A673 (cell line): ENCODE data around the gene FAM124A. TPM values are rescaled to one million over a fixed set of nuclear protein-coding genes. Genes with fewer than 3 reads are reported as not detected.

ENCODE experiments used
- Bru-seq: library from RNA; stranded (reverse); fragments of 400-500 nt; gene quantifications from one replicate; lab custom pipeline; 2021; lab: Mats Ljungman, UMichigan
- BruChase-seq, 2 experiments: library from RNA; stranded (reverse); fragments of 400-500 nt; gene quantifications; one replicate each; lab custom pipeline; 2021; lab: Mats Ljungman, UMichigan
- BruUV-seq: library from RNA; stranded (reverse); fragments of 400-500 nt; replicated peaks from 2 replicates; lab custom pipeline; 2021; lab: Mats Ljungman, UMichigan
- CTCF ChIA-PET: fragments of 300-600 bp; sonication (Branson Sonifier 250); formaldehyde crosslinking; loops from one replicate; lab custom pipeline; 2022; ENCODE audit warnings: antibody characterized with exemption; lab: Charles Lee
- POLR2A ChIA-PET: fragments of 300-600 bp; sonication (Branson Sonifier 250); formaldehyde crosslinking; loops from one replicate; lab custom pipeline; 2022; ENCODE audit warnings: antibody characterized with exemption; ENCODE audit not compliant: low non-redundant PET; lab: Charles Lee
- DNase-seq: peaks from one replicate; pipeline ENCODE4 v3.0.0-alpha.2; 2015; ENCODE audit warnings: low spot score
- H3K27ac ChIP-seq: fragments of 200-600 bp; sonication (generic); 2 replicates; pipeline ENCODE4 v1.5.1; 2016; ENCODE audit warnings: mixed run types, low read depth, mild to moderate bottlenecking, mixed read lengths, antibody characterized with exemption, low read length; ENCODE audit not compliant: poor library complexity, severe bottlenecking
- H3K27me3 ChIP-seq: fragments of 200-600 bp; sonication (generic); replicated peaks from 2 replicates; pipeline ENCODE4 v1.6.1; 2017; ENCODE audit warnings: mixed run types, low read depth, mild to moderate bottlenecking, mixed read lengths, antibody characterized with exemption, low read length; ENCODE audit not compliant: insufficient read depth, poor library complexity
- H3K36me3 ChIP-seq: fragments of 200-600 bp; sonication (generic); 2 replicates; pipeline ENCODE4 v1.6.1; 2016; ENCODE audit warnings: mixed run types, mild to moderate bottlenecking, mixed read lengths, antibody characterized with exemption, low read length; ENCODE audit not compliant: insufficient read depth, poor library complexity, severe bottlenecking
- H3K4me1 ChIP-seq: fragments of 200-600 bp; sonication (generic); 2 replicates; pipeline ENCODE4 v1.6.1; 2017; ENCODE audit warnings: mixed run types, mild to moderate bottlenecking, mixed read lengths, antibody characterized with exemption, low read length; ENCODE audit not compliant: insufficient read depth, poor library complexity, severe bottlenecking
- H3K4me3 ChIP-seq: fragments of 200-600 bp; sonication (generic); 2 replicates; pipeline ENCODE4 v1.5.1; 2016; ENCODE audit warnings: low read depth, mixed run types, mild to moderate bottlenecking, mixed read lengths, low read length; ENCODE audit not compliant: poor library complexity, severe bottlenecking
- H3K9me3 ChIP-seq: fragments of 200-600 bp; sonication (generic); 2 replicates; pipeline ENCODE4 v1.6.1; 2016; ENCODE audit warnings: mixed run types, low read depth, mild to moderate bottlenecking, mixed read lengths, antibody characterized with exemption, low read length; ENCODE audit not compliant: poor library complexity, severe bottlenecking
- EZH2 ChIP-seq: fragments of 200-600 bp; sonication (generic); IDR thresholded peaks from 2 replicates; pipeline ENCODE4 v1.6.1; 2017; ENCODE audit warnings: borderline replicate concordance, low read depth, mild to moderate bottlenecking, mixed read lengths, antibody characterized with exemption, low read length; ENCODE audit not compliant: poor library complexity, severe bottlenecking
- intact Hi-C: fragments of 100-400 bp; cut with micrococcal nuclease; formaldehyde crosslinking; loops from one replicate; pipeline ENCODE4 v1.10.0; 2022; ENCODE audit not compliant: unreplicated experiment
- long read RNA-seq: library from polyadenylated mRNA; stranded (forward); transcript quantifications from one replicate; pipeline ENCODE4 v2.0.0, GENCODE V29; 2022
- total RNA-seq: library from RNA; stranded (reverse); gene quantifications from 2 replicates; pipeline ENCODE4 v1.2.3, GENCODE V29; 2021
- TF ChIP-seq, protein P1 (sequence below): fragments of 300-800, 200-600 bp; sonication (generic); conservative IDR thresholded peaks from 2 replicates; pipeline ENCODE4 v1.5.1; 2017; ENCODE audit warnings: low read depth, mild to moderate bottlenecking, antibody characterized with exemption, low read length, moderate library complexity, mixed read lengths

The FAM124A gene, protein sequence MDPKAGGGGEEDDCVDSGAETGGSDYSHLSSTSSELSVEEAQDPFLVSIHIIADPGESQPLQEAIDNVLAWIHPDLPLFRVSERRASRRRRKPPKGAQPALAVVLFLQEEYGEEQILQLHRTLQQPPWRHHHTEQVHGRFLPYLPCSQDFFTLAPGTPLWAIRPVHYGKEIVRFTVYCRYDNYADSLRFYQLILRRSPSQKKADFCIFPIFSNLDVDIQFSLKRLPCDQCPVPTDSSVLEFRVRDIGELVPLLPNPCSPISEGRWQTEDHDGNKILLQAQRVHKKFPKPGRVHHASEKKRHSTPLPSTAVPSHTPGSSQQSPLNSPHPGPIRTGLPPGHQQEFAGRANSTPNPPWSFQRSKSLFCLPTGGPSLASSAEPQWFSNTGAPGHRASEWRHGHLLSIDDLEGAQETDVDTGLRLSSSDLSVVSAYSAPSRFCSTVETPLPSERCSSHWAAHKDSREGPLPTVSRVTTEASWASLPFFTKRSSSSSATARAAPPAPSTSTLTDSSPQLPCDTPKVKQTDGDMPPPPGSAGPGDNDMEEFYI
- total RNA-seq (2.1 and 2.2 TPM in 2 replicates), Bru-seq, nascent RNA (percentile 46 among the genes with signal in this experiment), BruChase-seq, experiment 1, labeled RNA remaining after a 2-hour chase (percentile 43 among the genes with signal in this experiment), BruChase-seq, experiment 2, labeled RNA remaining after a 6-hour chase (percentile 31 among the genes with signal in this experiment)
- long read RNA-seq, partial matches to known transcripts = 1 of 8 reads
- long read RNA-seq, other reads (novel, unspliced or antisense) = 6 of 8 reads

- H3K27me3 ChIP-seq = peaks cover 4% of the 10 kb centered on the region
- TF ChIP-seq, protein P1, sequence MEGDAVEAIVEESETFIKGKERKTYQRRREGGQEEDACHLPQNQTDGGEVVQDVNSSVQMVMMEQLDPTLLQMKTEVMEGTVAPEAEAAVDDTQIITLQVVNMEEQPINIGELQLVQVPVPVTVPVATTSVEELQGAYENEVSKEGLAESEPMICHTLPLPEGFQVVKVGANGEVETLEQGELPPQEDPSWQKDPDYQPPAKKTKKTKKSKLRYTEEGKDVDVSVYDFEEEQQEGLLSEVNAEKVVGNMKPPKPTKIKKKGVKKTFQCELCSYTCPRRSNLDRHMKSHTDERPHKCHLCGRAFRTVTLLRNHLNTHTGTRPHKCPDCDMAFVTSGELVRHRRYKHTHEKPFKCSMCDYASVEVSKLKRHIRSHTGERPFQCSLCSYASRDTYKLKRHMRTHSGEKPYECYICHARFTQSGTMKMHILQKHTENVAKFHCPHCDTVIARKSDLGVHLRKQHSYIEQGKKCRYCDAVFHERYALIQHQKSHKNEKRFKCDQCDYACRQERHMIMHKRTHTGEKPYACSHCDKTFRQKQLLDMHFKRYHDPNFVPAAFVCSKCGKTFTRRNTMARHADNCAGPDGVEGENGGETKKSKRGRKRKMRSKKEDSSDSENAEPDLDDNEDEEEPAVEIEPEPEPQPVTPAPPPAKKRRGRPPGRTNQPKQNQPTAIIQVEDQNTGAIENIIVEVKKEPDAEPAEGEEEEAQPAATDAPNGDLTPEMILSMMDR = no peak
- TF ChIP-seq EZH2 = no peak
- H3K4me1 ChIP-seq = peaks cover 16% of the 10 kb centered on the region
- no peaks in the 10 kb centered on the region for H3K36me3 ChIP-seq
- peak within 1 kb of the TSS; percentile 44 for H3K27ac ChIP-seq
- CTCF ChIA-PET = interaction anchor here (0.9 to 1.0 kb wide), 2 partner anchors 64 to 73 kb away, joined by 3 to 5 read pairs; no protein-coding TSS in a partner anchor
- H3K4me3 ChIP-seq = peak within 1 kb of the TSS; percentile 64
- intact Hi-C loops = loop anchor here (5.0 to 10.0 kb wide), 2 partner anchors 65 to 67 kb away; no protein-coding TSS in a partner anchor
- no TSS peak for BruUV-seq
- no peaks in the 10 kb centered on the region for H3K9me3 ChIP-seq
- POLR2A ChIA-PET = no interaction called here
- DNase-seq = peak; percentile 71
These were observed at the start of gene FAM124A for GRCh38 chr13:51222037-51222685. Gene FAM124A, plus strand, starts transcription at chr13:51222398. Its CDS starts 104 bp downstream, at chr13:51222502.

- intact Hi-C loops = no loop called here
- Histone ChIP-seq H3K36me3 (no peaks in the 10 kb centered on the region), H3K4me3 (no peak overlapping the region), H3K27ac (no peak overlapping the region), H3K9me3 (no peaks in the 10 kb centered on the region), H3K4me1 (no peaks in the 10 kb centered on the region), H3K27me3 (no peaks in the 10 kb centered on the region)
- POLR2A ChIA-PET = no interaction called here
- no TSS peak for BruUV-seq
- no peak for TF ChIP-seq EZH2
- TF ChIP-seq, protein P1 = no peak
- DNase-seq = no peak
- CTCF ChIA-PET = no interaction called here
These were observed 47.2 kb upstream of the FAM124A start for GRCh38 chr13:51175021-51175420.

DNA sequence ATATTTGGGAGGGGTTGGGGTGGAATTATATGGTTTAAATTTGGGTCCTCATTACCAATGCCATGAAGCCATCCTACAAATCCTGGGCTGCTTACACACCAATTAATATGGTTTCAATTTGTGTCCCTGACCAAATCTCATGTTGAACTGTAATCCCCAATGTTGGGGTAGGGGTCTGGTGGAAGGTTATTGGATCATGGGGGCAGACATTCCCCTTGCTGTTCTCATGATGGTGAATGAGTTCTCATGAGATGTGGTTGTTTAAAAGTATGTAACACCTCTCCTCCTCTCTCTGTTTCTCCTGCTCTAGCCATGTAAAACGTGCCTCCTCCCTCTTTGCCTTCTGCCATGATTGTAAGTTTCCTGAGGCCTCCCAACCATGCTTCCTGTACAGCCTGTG lies 46.6 kb upstream of the FAM124A start:
- TF ChIP-seq, protein P1 = no peak
- no peak for TF ChIP-seq EZH2
- H3K27ac ChIP-seq = no peak overlapping the region
- H3K4me3 ChIP-seq = no peak overlapping the region
- H3K36me3 ChIP-seq = no peaks in the 10 kb centered on the region
- H3K4me1 ChIP-seq = no peaks in the 10 kb centered on the region
- no peaks in the 10 kb centered on the region for H3K27me3 ChIP-seq
- ChIA-PET CTCF (no interaction called here), POLR2A (no interaction called here)
- intact Hi-C loops = no loop called here
- BruUV-seq = no TSS peak
- DNase-seq = no peak
- H3K9me3 ChIP-seq = no peaks in the 10 kb centered on the region
